Neural progenitor cell (in vitro differentiated cells): ENCODE measurements around the gene TOMM7. TPM values are rescaled to one million over a fixed set of nuclear protein-coding genes. Genes with fewer than 3 reads are reported as not detected.

Source experiments
- DNase-seq: peaks from one replicate; pipeline ENCODE4 v3.0.0-alpha.2; 2016; ENCODE audit warnings: low spot score
- H2AFZ ChIP-seq: fragments of 200-600 bp; sonication (generic); replicated peaks from 2 replicates; pipeline ENCODE4 v1.6.1; 2016; ENCODE audit warnings: antibody characterized with exemption
- H3F3A ChIP-seq: fragments of 200-600 bp; sonication (generic); 2 replicates; pipeline ENCODE4 v1.6.1; 2016; ENCODE audit warnings: antibody characterized with exemption, low read depth
- H3K27ac ChIP-seq: fragments of 200-600 bp; sonication (generic); 2 replicates; pipeline ENCODE4 v1.5.1; 2016; ENCODE audit warnings: mild to moderate bottlenecking
- H3K27me3 ChIP-seq: fragments of 200-600 bp; sonication (generic); 2 replicates; pipeline ENCODE4 v1.6.1; 2016; ENCODE audit warnings: mild to moderate bottlenecking, moderate library complexity
- H3K36me3 ChIP-seq: fragments of 200-600 bp; sonication (generic); 2 replicates; pipeline ENCODE4 v1.5.1; 2016
- H3K4me1 ChIP-seq: fragments of 200-600 bp; sonication (generic); 2 replicates; pipeline ENCODE4 v1.6.1; 2016; ENCODE audit warnings: mixed run types
- H3K4me2 ChIP-seq: fragments of 200-600 bp; sonication (generic); 2 replicates; pipeline ENCODE4 v1.6.1; 2016
- H3K4me3 ChIP-seq: fragments of 200-600 bp; sonication (generic); 2 replicates; pipeline ENCODE4 v1.5.1; 2016
- H3K79me2 ChIP-seq: fragments of 200-600 bp; sonication (generic); 2 replicates; pipeline ENCODE4 v1.6.1; 2016; ENCODE audit warnings: low read depth
- H3K9ac ChIP-seq: fragments of 200-600 bp; sonication (generic); 2 replicates; pipeline ENCODE4 v1.6.1; 2016
- H3K9me3 ChIP-seq: fragments of 200-600 bp; sonication (generic); 2 replicates; pipeline ENCODE4 v1.5.1; 2016; ENCODE audit warnings: low read depth
- H4K20me1 ChIP-seq: fragments of 200-600 bp; sonication (generic); 2 replicates; pipeline ENCODE4 v1.6.1; 2016; ENCODE audit warnings: low read depth
- H3K27ac Mint-ChIP-seq: 3 replicates; pipeline ENCODE4 v1.8.0; 2021; ENCODE audit warnings: mixed read lengths
- H3K27me3 Mint-ChIP-seq: 2 replicates; pipeline ENCODE4 v1.8.0; 2022; ENCODE audit warnings: low read depth, mild to moderate bottlenecking, inconsistent platforms, moderate library complexity, mixed read lengths; ENCODE audit not compliant: insufficient read depth
- H3K36me3 Mint-ChIP-seq: 3 replicates; pipeline ENCODE4 v1.8.0; 2021; ENCODE audit warnings: mixed read lengths
- H3K4me1 Mint-ChIP-seq: 3 replicates; pipeline ENCODE4 v1.8.0; 2021; ENCODE audit warnings: mixed read lengths
- H3K4me3 Mint-ChIP-seq: 3 replicates; pipeline ENCODE4 v1.8.0; 2021; ENCODE audit warnings: mild to moderate bottlenecking, moderate library complexity, mixed read lengths
- H3K9me3 Mint-ChIP-seq: 3 replicates; pipeline ENCODE4 v1.8.0; 2020; ENCODE audit warnings: mixed read lengths
- CTCF ChIP-seq: fragments of 200-600 bp; sonication (generic); IDR thresholded peaks from 2 replicates; pipeline ENCODE4 v1.5.1; 2017; ENCODE audit warnings: antibody characterized with exemption, mild to moderate bottlenecking
- EZH2 ChIP-seq: fragments of 200-600 bp; sonication (generic); IDR thresholded peaks from 2 replicates; pipeline ENCODE4 v1.6.1; 2017; ENCODE audit warnings: antibody characterized with exemption, mild to moderate bottlenecking, moderate library complexity
- EZH2phosphoT487 ChIP-seq: fragments of 200-600 bp; sonication (generic); IDR thresholded peaks from 2 replicates; pipeline ENCODE4 v1.6.1; 2017; ENCODE audit warnings: antibody characterized with exemption
- total RNA-seq: library from RNA; depleted of rRNA; stranded (reverse); fragments of >200 nt; gene quantifications from 2 replicates; pipeline ENCODE4 v1.2.3, GENCODE V29; 2015; ENCODE audit warnings: low replicate concordance

The TOMM7 gene
- total RNA-seq, 1 donor from 2014 or later: 89.9 TPM

GRCh38 chr7:22827563-22827962 lies 4.9 kb upstream of the TOMM7 start:
- TF ChIP-seq CTCF (no peak), EZH2 (no peak), EZH2phosphoT487 (no peak)
- no peak overlapping the region for H3K4me3 Mint-ChIP-seq
- no peak overlapping the region for H3K27ac Mint-ChIP-seq
- H3K9me3 Mint-ChIP-seq: no peaks in the 10 kb centered on the region
- peaks cover 10% of the 10 kb centered on the region for H3K4me1 Mint-ChIP-seq
- no peaks in the 10 kb centered on the region for H3K36me3 ChIP-seq
- H2AFZ ChIP-seq: no peak overlapping the region
- no peak overlapping the region for H3K4me3 ChIP-seq
- H3K27me3 ChIP-seq: no peaks in the 10 kb centered on the region
- no peaks in the 10 kb centered on the region for H3K79me2 ChIP-seq
- H3K9me3 ChIP-seq: no peaks in the 10 kb centered on the region
- peaks cover 3% of the 10 kb centered on the region for H3K27me3 Mint-ChIP-seq
- H3K4me1 ChIP-seq: no peaks in the 10 kb centered on the region
- no peak for DNase-seq
- H3F3A ChIP-seq: no peaks in the 10 kb centered on the region
- H4K20me1 ChIP-seq: no peaks in the 10 kb centered on the region
- H3K4me2 ChIP-seq: no peak overlapping the region
- H3K27ac ChIP-seq: no peak overlapping the region
- H3K36me3 Mint-ChIP-seq: no peaks in the 10 kb centered on the region
- no peak overlapping the region for H3K9ac ChIP-seq

- Histone ChIP-seq H3K4me2 (no peak overlapping the region), H3K79me2 (peaks cover 9% of the 10 kb centered on the region), H3F3A (no peaks in the 10 kb centered on the region), H3K27ac (no peak overlapping the region), H2AFZ (no peak overlapping the region), H3K27me3 (no peaks in the 10 kb centered on the region), H3K9me3 (no peaks in the 10 kb centered on the region), H3K4me1 (no peaks in the 10 kb centered on the region), H3K36me3 (no peaks in the 10 kb centered on the region), H4K20me1 (no peaks in the 10 kb centered on the region), H3K9ac (no peak overlapping the region), H3K4me3 (no peak overlapping the region)
- Mint-ChIP-seq H3K36me3 (no peaks in the 10 kb centered on the region), H3K4me3 (no peak overlapping the region), H3K4me1 (peaks cover 12% of the 10 kb centered on the region), H3K27ac (no peak overlapping the region), H3K9me3 (no peaks in the 10 kb centered on the region), H3K27me3 (peaks cover 2% of the 10 kb centered on the region)
- TF ChIP-seq EZH2phosphoT487 (no peak), EZH2 (no peak), CTCF (no peak)
- DNase-seq: no peak
These were observed 3.9 kb upstream of the TOMM7 start for GRCh38 chr7:22826593-22826992.

GRCh38 chr7:22824760-22825159 lies 2.1 kb upstream of the TOMM7 start:
- H3K27me3 Mint-ChIP-seq: peaks cover 2% of the 10 kb centered on the region
- H3K9ac ChIP-seq: no peak overlapping the region
- H3K36me3 Mint-ChIP-seq: no peaks in the 10 kb centered on the region
- no peaks in the 10 kb centered on the region for H3K36me3 ChIP-seq
- TF ChIP-seq EZH2: no peak
- TF ChIP-seq CTCF: no peak
- TF ChIP-seq EZH2phosphoT487: no peak
- no peak overlapping the region for H2AFZ ChIP-seq
- no peak overlapping the region for H3K4me2 ChIP-seq
- H3K79me2 ChIP-seq: peaks cover 26% of the 10 kb centered on the region
- H3K4me3 Mint-ChIP-seq: no peak overlapping the region
- no peaks in the 10 kb centered on the region for H3K4me1 ChIP-seq
- no peak for DNase-seq
- H3K9me3 ChIP-seq: no peaks in the 10 kb centered on the region
- no peaks in the 10 kb centered on the region for H3F3A ChIP-seq
- no peak overlapping the region for H3K27ac ChIP-seq
- peaks cover 6% of the 10 kb centered on the region for H4K20me1 ChIP-seq
- no peaks in the 10 kb centered on the region for H3K27me3 ChIP-seq
- no peak overlapping the region for H3K4me3 ChIP-seq
- peaks cover 23% of the 10 kb centered on the region for H3K4me1 Mint-ChIP-seq
- H3K9me3 Mint-ChIP-seq: no peaks in the 10 kb centered on the region
- H3K27ac Mint-ChIP-seq: no peak overlapping the region
